CD1c-positive myeloid dendritic cell (primary cell): ENCODE data around the gene MARCKS.
"Not testable (repeated sequence)": the region's sequence is repeated elsewhere in the genome, so short reads cannot be mapped to it uniquely, and the experiment has no call there.

Experiments
- DNase-seq: peaks from one replicate; pipeline ENCODE4 v3.0.0-alpha.2; 2016; ENCODE audit errors: extremely low spot score

Gene MARCKS

DNA sequence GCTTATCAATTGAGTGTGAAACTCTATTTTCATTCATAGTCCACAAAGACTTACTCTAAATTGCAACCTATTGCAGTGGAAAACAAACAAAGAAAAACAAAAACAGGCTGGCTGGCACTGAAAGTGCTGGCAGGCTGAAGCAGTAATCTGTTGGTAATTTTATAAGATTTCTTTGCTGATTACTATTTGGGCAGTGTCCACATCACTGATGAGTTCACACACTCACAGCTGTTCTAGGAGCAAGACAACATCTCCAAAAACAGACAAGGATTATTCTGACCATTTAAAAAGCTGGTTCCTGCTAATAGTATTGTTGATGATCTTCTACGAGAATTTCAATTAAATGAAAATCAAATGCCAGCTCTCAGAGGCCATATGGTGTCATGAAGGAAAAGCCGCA, 26.9 kb downstream of the MARCKS start:
- no peak for DNase-seq

DNA sequence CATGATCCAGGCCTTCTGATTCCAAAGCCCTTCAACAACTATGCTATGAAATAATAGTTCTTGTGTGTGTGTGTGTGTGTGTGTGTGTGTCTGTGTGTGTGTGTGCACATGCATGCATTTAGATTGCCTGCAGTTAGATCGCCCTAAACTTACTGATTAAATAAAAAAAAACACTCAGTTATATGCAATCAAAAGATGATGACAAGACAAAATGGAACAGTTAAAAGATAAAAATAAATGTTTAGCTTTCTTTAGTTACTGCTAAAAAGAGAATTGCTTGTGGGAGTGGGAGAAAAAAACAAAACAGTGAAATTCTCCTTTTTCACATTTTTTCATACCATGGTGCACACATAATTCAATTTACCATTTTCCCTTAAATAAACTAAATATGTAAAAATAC, 29.4 kb downstream of the MARCKS start:
- no peak for DNase-seq

DNA sequence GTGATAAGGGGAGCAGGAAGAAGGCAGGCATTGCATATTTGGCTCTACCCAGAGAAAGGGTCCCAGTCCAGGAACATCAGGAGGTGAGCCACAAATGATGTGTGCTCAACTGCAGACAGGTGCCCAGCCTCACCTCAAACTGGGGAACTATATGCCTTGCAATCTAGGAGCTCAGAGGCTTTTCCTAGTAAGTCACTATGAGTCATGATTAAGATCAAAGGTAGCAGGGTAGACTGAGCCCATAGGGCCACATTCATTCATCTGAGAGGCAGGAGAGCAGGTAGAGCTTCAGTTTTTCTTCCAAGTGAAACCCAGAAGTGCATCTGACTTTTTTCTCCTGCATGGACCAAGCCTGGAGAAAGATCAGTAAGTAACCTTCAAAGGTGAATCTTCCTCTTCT, 31.3 kb downstream of the MARCKS start:
- DNase-seq, result no peak

DNA sequence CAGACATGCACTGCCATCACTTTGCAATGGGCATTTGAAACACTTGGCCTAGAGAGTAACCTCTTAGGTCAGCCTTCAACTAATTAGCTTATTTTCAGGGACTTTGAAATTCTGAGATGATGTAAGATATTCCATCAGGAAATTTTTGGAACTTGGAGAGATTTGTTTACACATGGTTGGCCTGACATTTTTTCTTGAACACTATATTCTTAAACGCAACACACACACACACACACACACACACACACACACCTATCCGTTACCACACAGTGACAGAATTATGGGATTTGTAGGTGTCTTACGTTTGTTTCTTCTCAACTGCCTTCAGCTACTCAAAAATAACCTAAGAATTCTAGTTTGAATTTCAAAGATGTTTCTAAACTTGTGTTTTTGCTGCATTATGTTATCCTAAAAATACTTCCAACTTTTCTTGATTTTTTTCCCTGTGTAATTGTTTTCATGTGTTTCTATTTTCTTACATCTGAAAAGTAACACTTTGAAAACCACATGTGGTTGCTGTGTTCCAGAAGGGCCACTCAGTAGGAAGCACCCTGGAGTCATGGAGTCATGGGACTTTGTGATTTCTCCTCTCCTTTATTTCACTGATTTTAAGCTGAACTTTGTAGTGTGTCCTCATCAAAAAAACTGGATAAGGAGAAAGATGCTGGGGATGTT, 31.9 kb downstream of the MARCKS start:
- no peak for DNase-seq

DNA sequence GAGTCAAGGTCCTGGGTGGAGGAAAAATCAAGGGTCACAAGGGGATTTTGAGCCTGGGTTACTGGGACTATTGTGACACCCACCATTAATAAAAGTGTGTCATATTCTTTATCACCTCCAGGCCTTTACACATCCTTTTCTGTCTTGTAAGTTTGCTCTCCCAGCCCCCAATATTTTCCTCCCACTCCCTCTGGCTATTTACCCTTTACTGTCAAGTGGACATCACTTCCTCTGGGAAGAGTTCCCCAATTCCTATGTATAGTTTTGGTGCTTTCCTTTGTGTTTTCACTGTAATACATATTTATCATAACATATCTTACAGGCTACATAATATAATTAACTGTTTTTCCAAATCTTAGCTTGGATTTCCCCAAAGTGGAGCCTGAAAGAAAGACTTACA, 36.3 kb downstream of the MARCKS start:
- no peak for DNase-seq

DNA sequence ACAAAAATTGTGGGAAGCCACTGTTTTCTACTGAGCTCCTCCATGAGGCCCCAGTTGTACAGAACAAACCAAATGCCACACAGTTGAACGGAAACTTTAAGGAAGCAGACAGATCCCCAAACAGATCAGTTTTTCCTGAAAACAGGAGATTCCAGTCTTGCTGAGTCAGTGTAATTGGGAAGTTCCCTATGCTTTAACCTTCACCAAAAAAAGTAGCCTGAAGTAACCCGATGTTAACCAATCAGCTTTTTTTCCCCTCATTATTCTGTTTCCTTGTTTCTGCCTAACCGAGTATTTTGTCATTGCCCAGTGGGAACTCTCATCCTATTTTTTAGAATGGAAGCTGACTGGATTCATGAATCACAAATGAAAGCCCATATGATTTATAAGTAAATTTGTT, 36.7 kb downstream of the MARCKS start:
- DNase-seq, result no peak

DNA sequence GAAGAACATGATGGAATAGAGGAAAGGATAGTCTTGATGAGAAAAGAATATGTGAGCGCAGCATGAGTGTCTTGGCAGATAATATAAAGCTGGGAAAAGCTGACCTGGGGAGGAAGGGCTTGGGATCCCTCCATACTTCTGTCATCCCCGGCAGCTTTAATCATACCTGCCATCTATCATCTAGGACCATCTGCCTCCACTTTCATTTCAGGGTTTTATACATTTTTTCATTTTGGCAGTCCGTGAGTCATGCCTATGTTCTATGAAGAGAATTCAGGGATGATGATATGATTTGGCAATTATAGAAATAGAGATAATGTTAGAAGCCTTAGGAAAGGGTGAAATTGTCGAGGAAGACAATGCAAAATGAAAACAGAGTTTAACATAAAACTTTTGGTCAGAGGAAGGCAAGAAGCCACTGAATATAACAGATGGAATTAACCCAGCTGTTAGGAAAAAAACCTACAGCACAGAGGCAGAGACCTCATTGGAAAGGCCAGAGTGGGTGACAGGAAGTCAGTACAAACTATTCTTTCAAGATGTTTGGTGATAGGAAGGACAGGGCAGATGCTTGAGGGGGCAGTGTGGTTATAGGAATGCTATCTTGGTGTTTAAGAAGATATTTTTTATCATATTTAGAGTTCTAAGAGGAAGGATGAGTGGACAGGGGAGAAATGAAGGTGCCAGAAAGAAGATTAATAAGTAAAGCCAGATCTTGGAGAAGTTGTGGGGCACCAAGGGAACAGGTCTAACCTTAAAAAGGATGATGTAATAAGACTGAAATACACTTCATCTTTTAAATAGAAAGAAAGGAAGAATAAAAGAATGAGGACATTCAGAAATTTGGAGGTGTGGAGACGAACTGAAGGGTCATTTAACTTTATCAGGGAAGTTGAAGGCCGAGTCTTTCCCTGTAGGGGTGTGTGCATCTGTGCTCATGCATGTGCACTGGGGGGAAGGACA, 37.8 kb downstream of the MARCKS start:
- no peak for DNase-seq

DNA sequence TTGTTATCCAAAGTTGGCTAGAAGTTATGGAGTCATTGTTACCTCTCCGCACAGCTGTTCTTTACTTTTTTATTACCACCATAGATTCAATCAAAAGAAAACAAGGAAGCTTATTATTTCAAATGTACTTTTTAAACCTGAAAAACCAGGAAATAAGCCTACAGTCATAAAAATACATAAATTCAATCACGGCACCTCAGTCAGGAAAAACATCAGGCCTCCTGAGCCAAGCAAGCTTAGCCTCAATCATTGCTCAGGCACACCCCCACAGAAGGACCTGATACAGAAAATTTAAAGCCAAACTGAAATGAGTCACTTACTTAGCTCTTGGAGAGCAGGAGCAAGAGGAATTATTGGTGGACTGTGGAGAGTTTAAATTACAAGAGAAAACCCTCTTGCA, 44.3 kb downstream of the MARCKS start:
- DNase-seq, result no peak

DNA sequence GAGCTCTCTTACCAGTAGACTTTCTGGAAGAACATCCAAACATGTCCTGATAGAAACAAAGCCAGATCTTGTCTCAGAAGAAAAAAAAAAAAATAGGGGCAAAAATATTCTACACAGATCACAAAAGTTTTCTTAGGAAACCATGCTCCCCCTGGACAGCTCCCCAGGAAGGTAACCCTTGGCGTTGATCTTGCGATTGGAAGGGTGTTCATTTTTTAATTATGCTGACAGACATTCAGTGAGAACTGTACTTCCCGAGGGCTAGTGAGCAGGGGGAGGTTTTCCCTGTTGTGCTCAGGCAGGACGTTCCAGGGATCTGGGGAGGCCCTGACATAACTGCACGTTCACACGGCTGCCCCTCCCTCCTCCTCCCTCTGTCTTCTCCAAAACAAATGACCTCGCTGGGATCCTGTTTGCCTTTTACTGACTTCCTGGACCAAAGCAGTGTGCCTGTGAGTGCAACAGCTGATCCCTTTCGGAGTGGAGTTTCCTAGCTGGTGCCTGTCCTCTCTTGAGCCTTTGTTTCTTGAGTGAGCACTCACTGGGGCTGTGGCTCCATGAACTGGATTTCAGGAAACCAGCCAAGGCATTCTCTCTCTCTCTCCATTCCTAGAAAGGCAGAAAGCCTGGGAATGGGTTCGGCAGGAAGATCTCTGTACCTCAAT, 46.7 kb downstream of the MARCKS start:
- no peak for DNase-seq

DNA sequence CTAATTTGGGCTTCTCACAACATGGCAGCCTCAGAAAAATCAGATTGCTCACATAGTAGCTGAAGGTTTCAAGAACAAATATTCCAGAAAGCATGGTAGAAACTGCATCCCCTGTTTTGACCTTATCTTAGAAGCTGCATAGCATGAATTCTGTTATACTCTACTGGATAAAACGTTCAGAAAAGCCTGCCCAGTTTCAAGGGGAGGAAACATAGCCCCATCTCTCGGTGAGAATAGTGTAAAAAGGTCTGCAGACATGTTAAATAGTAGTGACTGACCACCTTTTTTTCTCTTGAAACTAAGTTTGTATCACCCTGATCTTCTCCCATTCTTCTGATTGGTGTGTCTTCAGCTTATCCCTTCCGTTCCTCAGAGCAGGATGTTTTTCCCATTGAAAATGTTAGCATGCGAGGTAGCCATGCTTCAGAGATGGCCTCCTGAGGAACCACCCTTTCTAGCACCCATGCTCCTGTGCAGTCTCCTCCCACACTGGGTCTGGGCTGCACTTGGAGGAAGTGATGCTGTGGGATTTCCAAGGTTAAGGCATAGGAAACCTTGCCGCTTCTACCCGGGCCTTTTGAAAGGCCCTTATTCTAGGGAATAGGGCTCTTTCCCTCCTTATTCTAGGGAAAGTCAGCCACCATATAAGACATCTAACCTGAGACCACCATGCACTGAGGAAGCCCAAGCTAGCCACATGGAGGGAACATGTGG, 50.1 kb downstream of the MARCKS start:
- DNase-seq, result no peak

DNA sequence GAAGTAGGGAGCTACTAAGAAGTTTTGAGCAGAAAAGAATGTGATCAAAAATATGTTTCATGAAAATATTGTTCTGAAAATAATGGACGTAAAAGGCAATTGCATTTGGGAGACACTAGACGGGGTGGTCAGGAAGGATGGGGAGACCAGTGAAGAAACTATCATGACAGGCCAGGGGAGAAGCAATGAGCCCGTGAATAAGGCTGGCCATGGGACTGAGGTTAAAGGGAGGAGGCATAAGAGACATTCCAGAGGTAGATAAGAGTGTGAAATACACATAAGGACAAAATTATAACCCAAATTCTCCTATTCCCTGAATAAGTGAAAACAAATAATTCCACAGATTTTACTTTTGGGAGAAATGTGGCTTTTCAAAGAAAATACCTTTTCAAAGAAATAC, 51.7 kb downstream of the MARCKS start:
- DNase-seq, result no peak

DNA sequence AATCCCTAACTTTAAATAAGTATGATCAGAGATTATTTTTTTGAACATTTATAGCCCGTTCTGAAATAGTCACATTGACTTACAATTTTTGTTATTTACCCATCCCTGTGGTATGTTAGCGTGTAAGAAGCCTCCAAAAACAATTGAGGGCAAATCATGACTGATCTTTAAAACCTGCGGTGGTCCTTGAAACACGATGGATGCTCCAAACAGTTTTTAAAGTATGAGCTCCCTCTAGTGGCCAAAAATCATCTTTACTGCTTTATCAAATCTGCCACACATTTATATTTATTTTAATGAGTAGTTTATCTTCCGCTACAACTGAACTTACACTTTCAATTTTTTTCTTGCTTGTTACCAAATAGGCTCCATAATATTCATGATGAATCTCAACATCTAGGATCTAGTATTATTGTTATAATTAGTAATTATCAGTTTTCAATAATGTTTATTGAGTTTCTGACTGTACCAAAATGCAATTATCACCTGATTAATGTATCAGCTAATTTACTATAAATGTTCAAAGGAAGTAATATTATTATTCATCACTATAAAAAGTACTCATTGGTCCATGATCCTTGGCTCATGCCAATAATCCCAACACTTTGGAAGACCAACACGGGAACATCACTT, 52.2 kb downstream of the MARCKS start:
- DNase-seq, result peak; percentile 74

DNA sequence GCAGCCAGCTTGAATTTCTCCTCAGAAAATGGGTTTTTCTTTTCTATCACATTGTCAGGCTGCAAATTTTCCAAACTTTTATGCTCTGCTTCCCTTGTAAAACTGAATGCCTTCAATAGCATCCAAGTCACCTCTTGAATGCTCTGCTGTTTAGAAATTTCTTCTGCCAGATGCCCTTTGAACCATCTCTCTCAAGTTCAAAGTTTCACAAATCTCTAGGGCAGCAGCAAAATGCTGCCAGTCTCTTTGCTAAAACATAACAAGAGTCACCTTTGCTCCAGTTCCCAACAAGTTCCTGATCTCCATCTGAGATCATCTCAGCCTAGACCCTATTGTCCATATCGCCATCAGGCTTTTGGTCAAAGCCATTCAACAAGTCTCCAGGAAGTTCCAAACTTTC, 53.1 kb downstream of the MARCKS start:
- DNase-seq, result not testable (repeated sequence)
